Epithelial cell of esophagus (primary cell): Measurements from ENCODE around the gene GLYR1.

Experiments
- DNase-seq: peaks from one replicate; pipeline ENCODE4 v3.0.0; 2010; ENCODE audit warnings: low read depth
- H3K4me3 ChIP-seq: 2 replicates; pipeline ENCODE4 v1.5.1; 2011; ENCODE audit warnings: mild to moderate bottlenecking, low read length, control low read depth
- CTCF ChIP-seq: IDR thresholded peaks from 2 replicates; pipeline ENCODE4 v1.5.1; 2011; ENCODE audit warnings: low read depth, mild to moderate bottlenecking, low read length, control low read depth, inconsistent platforms; ENCODE audit not compliant: insufficient read depth; ENCODE audit errors: missing control alignments

GLYR1 gene

GRCh38 chr16:4814046-4814445 is 33.0 kb downstream of the GLYR1 start:
- no peak overlapping the region for H3K4me3 ChIP-seq
- no peak for TF ChIP-seq CTCF
- DNase-seq: no peak

GRCh38 chr16:4813251-4814003 is 33.7 kb downstream of the GLYR1 start:
- no peak for TF ChIP-seq CTCF
- no peak overlapping the region for H3K4me3 ChIP-seq
- DNase-seq: no peak

GRCh38 chr16:4811773-4812172 is 35.3 kb downstream of the GLYR1 start:
- DNase-seq: no peak
- no peak for TF ChIP-seq CTCF
- no peak overlapping the region for H3K4me3 ChIP-seq

DNA sequence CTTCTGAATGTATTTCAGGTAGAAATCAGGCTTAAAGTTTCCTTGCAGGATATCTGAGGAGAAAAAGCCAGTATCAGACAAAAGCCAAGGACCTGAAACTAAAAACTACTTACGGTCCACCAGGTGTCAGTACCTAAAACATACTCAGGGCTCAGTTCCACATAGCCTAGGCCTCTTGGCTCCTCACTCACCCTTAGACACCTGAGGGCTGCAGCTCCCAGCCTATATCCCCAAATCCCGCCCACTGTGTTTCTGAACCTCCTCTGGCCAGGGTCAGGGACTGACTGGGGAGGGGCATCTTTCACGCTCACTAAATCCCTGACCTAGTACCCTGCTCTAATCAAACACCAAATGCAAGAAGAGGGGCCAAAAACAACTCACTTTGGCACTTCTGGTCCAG is 35.8 kb downstream of the GLYR1 start:
- no peak for DNase-seq
- TF ChIP-seq CTCF: no peak
- H3K4me3 ChIP-seq: no peak overlapping the region

DNA sequence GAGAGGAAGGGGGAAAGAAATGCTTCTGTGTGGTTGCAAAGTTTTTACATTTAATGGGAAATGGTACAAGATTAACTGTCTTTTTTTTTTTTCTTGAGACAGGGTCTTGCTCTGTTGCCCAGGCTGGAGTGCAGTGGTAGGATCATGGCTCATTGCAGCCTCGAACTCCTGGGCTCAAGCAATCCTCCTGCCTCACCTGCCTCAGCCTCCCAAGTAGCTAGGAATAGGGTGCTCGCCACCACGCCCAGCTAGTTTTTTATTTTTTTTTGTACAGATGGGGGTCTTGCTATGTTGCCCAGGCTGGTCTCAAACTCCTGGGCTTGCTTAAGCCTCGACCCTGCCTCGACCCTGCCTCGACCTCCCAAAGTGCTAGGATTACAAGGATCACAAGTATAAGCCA is 40.8 kb downstream of the GLYR1 start:
- TF ChIP-seq CTCF: no peak
- DNase-seq: no peak
- H3K4me3 ChIP-seq: no peak overlapping the region

- TF ChIP-seq CTCF: no peak
- H3K4me3 ChIP-seq: no peak overlapping the region
- DNase-seq: no peak
Measured at GRCh38 chr16:4805231-4805630, 41.9 kb downstream of the GLYR1 start.
